OCI-LY7 (cell line): ENCODE data around the gene CDCA8. TPM values are rescaled to one million over a fixed set of nuclear protein-coding genes. Genes with fewer than 3 reads are reported as not detected.

Experiments
- BruUV-seq: library from RNA; stranded (reverse); fragments of 400-500 nt; replicated peaks from 2 replicates; lab custom pipeline; 2021; lab: Mats Ljungman, UMichigan
- CTCF ChIA-PET: fragments of 300-600 bp; sonication (Branson Sonifier 250); formaldehyde crosslinking; loops from one replicate; lab custom pipeline; 2022; ENCODE audit warnings: antibody characterized with exemption; ENCODE audit not compliant: unreplicated experiment; lab: Charles Lee
- POLR2A ChIA-PET: fragments of 300-600 bp; sonication (Branson Sonifier 250); formaldehyde crosslinking; loops from one replicate; lab custom pipeline; 2022; ENCODE audit warnings: antibody characterized with exemption; lab: Charles Lee
- DNase-seq: peaks from one replicate; pipeline ENCODE4 v3.0.0-alpha.2; 2015; ENCODE audit warnings: low spot score
- H2AFZ ChIP-seq: fragments of 200-600 bp; sonication (generic), shearing (Covaris generic); 2 replicates; pipeline ENCODE4 v1.6.1; 2014; ENCODE audit warnings: mild to moderate bottlenecking, antibody characterized with exemption, low read length, moderate library complexity
- H3K27ac ChIP-seq: fragments of 200-600 bp; sonication (generic); 2 replicates; pipeline ENCODE4 v1.5.1; 2014; ENCODE audit warnings: mixed run types, low read depth, mild to moderate bottlenecking, moderate library complexity, low read length, inconsistent platforms; ENCODE audit not compliant: poor library complexity, severe bottlenecking
- H3K36me3 ChIP-seq: fragments of 200-600 bp; sonication (generic); 2 replicates; pipeline ENCODE4 v1.6.1; 2014; ENCODE audit warnings: mild to moderate bottlenecking, antibody characterized with exemption, low read length, moderate library complexity, mixed read lengths; ENCODE audit not compliant: insufficient read depth
- H3K4me1 ChIP-seq: fragments of 200-600 bp; sonication (generic); 2 replicates; pipeline ENCODE4 v1.5.1; 2014; ENCODE audit warnings: mild to moderate bottlenecking, low read length; ENCODE audit not compliant: insufficient read depth, poor library complexity, severe bottlenecking
- H3K4me2 ChIP-seq: fragments of 200-600 bp; sonication (generic); 2 replicates; pipeline ENCODE4 v1.6.1; 2014; ENCODE audit warnings: mild to moderate bottlenecking, low read length
- H3K4me3 ChIP-seq: fragments of 200-600 bp; sonication (generic); 2 replicates; pipeline ENCODE4 v1.5.1; 2014; ENCODE audit warnings: mild to moderate bottlenecking, low read depth, low read length; ENCODE audit not compliant: poor library complexity, severe bottlenecking
- H3K79me2 ChIP-seq: fragments of 200-600 bp; sonication (generic); 2 replicates; pipeline ENCODE4 v1.6.1; 2016; ENCODE audit warnings: low read depth, mild to moderate bottlenecking, low read length, moderate library complexity, mixed read lengths; ENCODE audit not compliant: insufficient read depth
- H3K9me2 ChIP-seq: fragments of 200-600 bp; sonication (generic); 2 replicates; pipeline ENCODE4 v1.6.1; 2016; ENCODE audit warnings: mild to moderate bottlenecking, low read length, mixed read lengths; ENCODE audit not compliant: insufficient read depth
- H3K9me3 ChIP-seq: fragments of 200-600 bp; sonication (generic); 2 replicates; pipeline ENCODE4 v1.6.1; 2014; ENCODE audit warnings: mild to moderate bottlenecking, mixed run types, low read length, mixed read lengths
- H4K20me1 ChIP-seq: fragments of 200-600 bp; sonication (generic); 2 replicates; pipeline ENCODE4 v1.6.1; 2014; ENCODE audit warnings: mild to moderate bottlenecking, antibody characterized with exemption, low read length, moderate library complexity, mixed read lengths; ENCODE audit not compliant: insufficient read depth
- CTCF ChIP-seq: fragments of 200-600 bp; sonication (generic); conservative IDR thresholded peaks from 2 replicates; pipeline ENCODE4 v1.5.1; 2014; ENCODE audit warnings: mild to moderate bottlenecking, antibody characterized with exemption, low read length, moderate library complexity, mixed read lengths
- EZH2phosphoT487 ChIP-seq: fragments of 200-600 bp; sonication (generic); IDR thresholded peaks from 2 replicates; pipeline ENCODE4 v1.6.1; 2018; ENCODE audit warnings: low read depth, borderline replicate concordance, mild to moderate bottlenecking, mixed run types, antibody characterized with exemption, low read length, moderate library complexity, mixed read lengths
- intact Hi-C: fragments of 100-400 bp; cut with micrococcal nuclease; formaldehyde crosslinking; loops from one replicate; pipeline ENCODE4 v1.10.0; 2022; ENCODE audit not compliant: unreplicated experiment
- total RNA-seq, 2 experiments: library from RNA; depleted of rRNA in 1 of 2; stranded (reverse); fragments of >200 nt in 1 of 2; shearing (Covaris generic) in 1 of 2; gene quantifications; 2 replicates each; pipeline ENCODE4 v1.2.3, GENCODE V29; 2014 to 2022

CDCA8 gene
- total RNA-seq, 2 experiments from 2014 or later = 60.0 to 111 TPM

- no peaks in the 10 kb centered on the region for H3K9me2 ChIP-seq
- H3K4me1 ChIP-seq = no peaks in the 10 kb centered on the region
- CTCF ChIA-PET = no interaction called here
- H3K4me3 ChIP-seq = no peak overlapping the region
- no peak overlapping the region for H2AFZ ChIP-seq
- intact Hi-C loops = no loop called here
- POLR2A ChIA-PET = no interaction called here
- H3K27ac ChIP-seq = no peak overlapping the region
- H3K36me3 ChIP-seq = no peaks in the 10 kb centered on the region
- no peak for DNase-seq
- no peaks in the 10 kb centered on the region for H3K79me2 ChIP-seq
- no peaks in the 10 kb centered on the region for H4K20me1 ChIP-seq
- no TSS peak for BruUV-seq
- TF ChIP-seq EZH2phosphoT487 (no peak), CTCF (no peak)
- H3K4me2 ChIP-seq = no peak overlapping the region
- no peaks in the 10 kb centered on the region for H3K9me3 ChIP-seq
These were observed 39.3 kb upstream of the CDCA8 start for GRCh38 chr1:37652976-37653375.

GRCh38 chr1:37653906-37654305 lies 38.4 kb upstream of the CDCA8 start:
- Histone ChIP-seq H3K4me2 (no peak overlapping the region), H3K79me2 (no peaks in the 10 kb centered on the region), H3K9me3 (no peaks in the 10 kb centered on the region), H2AFZ (no peak overlapping the region), H3K4me3 (no peak overlapping the region), H3K4me1 (no peaks in the 10 kb centered on the region), H3K36me3 (no peaks in the 10 kb centered on the region), H4K20me1 (no peaks in the 10 kb centered on the region), H3K9me2 (no peaks in the 10 kb centered on the region), H3K27ac (no peak overlapping the region)
- ChIA-PET CTCF (no interaction called here), POLR2A (no interaction called here)
- intact Hi-C loops = no loop called here
- no peak for TF ChIP-seq CTCF
- no peak for TF ChIP-seq EZH2phosphoT487
- no peak for DNase-seq
- no TSS peak for BruUV-seq

GRCh38 chr1:37655274-37655673 lies 37.0 kb upstream of the CDCA8 start:
- CTCF ChIA-PET = no interaction called here
- H4K20me1 ChIP-seq = no peaks in the 10 kb centered on the region
- H3K9me2 ChIP-seq = no peaks in the 10 kb centered on the region
- no TSS peak for BruUV-seq
- H3K4me3 ChIP-seq = no peak overlapping the region
- no peak for DNase-seq
- H3K9me3 ChIP-seq = no peaks in the 10 kb centered on the region
- POLR2A ChIA-PET = interaction anchor here (0.7 kb wide), 1 partner anchor 63 kb away, joined by 4 read pairs; no protein-coding TSS in a partner anchor
- no peak overlapping the region for H3K4me2 ChIP-seq
- H3K36me3 ChIP-seq = no peaks in the 10 kb centered on the region
- no peaks in the 10 kb centered on the region for H3K4me1 ChIP-seq
- no peaks in the 10 kb centered on the region for H3K79me2 ChIP-seq
- no peak overlapping the region for H3K27ac ChIP-seq
- TF ChIP-seq CTCF = no peak
- no peak for TF ChIP-seq EZH2phosphoT487
- intact Hi-C loops = no loop called here
- no peak overlapping the region for H2AFZ ChIP-seq
